HepG2 (cell line): ENCODE results near the gene ART5. TPM values are rescaled to one million over a fixed set of nuclear protein-coding genes. Genes with fewer than 3 reads are reported as not detected.

Experiments used
- ADNP ChIP-seq: sonication (generic); formaldehyde crosslinking; IDR thresholded peaks from 2 replicates; pipeline ENCODE4 v1.4.0; 2020; ENCODE audit warnings: missing genetic modification reagents
- ATF7 ChIP-seq, 2 experiments: fragments of 450-650 bp in 1 of 2; sonication (generic) in 1 of 2; formaldehyde crosslinking in 1 of 2; IDR thresholded peaks; 2 replicates each; pipeline versions ENCODE4 v1.4.0 to v1.6.1; 2016 to 2020; ENCODE audit warnings: antibody characterized with exemption in 1 of 2, mild to moderate bottlenecking in 1 of 2, missing genetic modification reagents in 1 of 2
- CC2D1A ChIP-seq: sonication (generic); formaldehyde crosslinking; IDR thresholded peaks from 2 replicates; pipeline ENCODE4 v1.8.1; 2023; ENCODE audit warnings: mild to moderate bottlenecking, missing genetic modification reagents
- EP300 ChIP-seq, 3 experiments: sonication (generic) in 1 of 3; formaldehyde crosslinking in 1 of 3; IDR thresholded peaks; 2 replicates each; pipeline versions ENCODE4 v1.5.1 to v1.6.1; 2011 to 2020; ENCODE audit warnings: low read depth in 2 of 3, low read length in 2 of 3, borderline replicate concordance in 1 of 3, improper control_type of control experiment in 1 of 3, mild to moderate bottlenecking in 1 of 3, missing genetic modification reagents in 1 of 3, moderate library complexity in 1 of 3
- ETV5 ChIP-seq: IDR thresholded peaks from 2 replicates; pipeline ENCODE4 v1.6.1; 2018; ENCODE audit warnings: missing biosample characterization, missing genetic modification reagents, inconsistent platforms, borderline replicate concordance
- FOXK1 ChIP-seq: sonication (generic); formaldehyde crosslinking; IDR thresholded peaks from 2 replicates; pipeline ENCODE4 v1.4.0; 2020; ENCODE audit warnings: low read depth, missing genetic modification reagents, borderline replicate concordance
- FOXP1 ChIP-seq, 2 experiments: fragments of 450-650 bp in 1 of 2; IDR thresholded peaks; 2 replicates each; pipeline ENCODE4 v1.6.1; 2017 to 2018; ENCODE audit warnings: antibody characterized with exemption in 1 of 2
- HOXA7 ChIP-seq: sonication (generic); formaldehyde crosslinking; IDR thresholded peaks from 2 replicates; pipeline ENCODE4 v1.8.1; 2022; ENCODE audit warnings: mild to moderate bottlenecking, missing genetic modification reagents, moderate library complexity
- IRX3 ChIP-seq: sonication (generic); formaldehyde crosslinking; IDR thresholded peaks from 2 replicates; pipeline ENCODE4 v1.8.1; 2023; ENCODE audit warnings: mild to moderate bottlenecking, low read depth, missing genetic modification reagents, borderline replicate concordance
- MXD4 ChIP-seq: IDR thresholded peaks from 2 replicates; pipeline ENCODE4 v1.6.1; 2016; ENCODE audit warnings: mild to moderate bottlenecking, missing biosample characterization, missing genetic modification reagents
- NPAS2 ChIP-seq: sonication (generic); formaldehyde crosslinking; IDR thresholded peaks from 2 replicates; pipeline ENCODE4 v1.8.0; 2022; ENCODE audit warnings: mild to moderate bottlenecking, missing genetic modification reagents, borderline replicate concordance
- SAFB2 ChIP-seq: sonication (generic); formaldehyde crosslinking; IDR thresholded peaks from 2 replicates; pipeline ENCODE4 v1.5.1; 2020; ENCODE audit warnings: missing genetic modification reagents, low read depth, mild to moderate bottlenecking, borderline replicate concordance
- SALL2 ChIP-seq: sonication (generic); formaldehyde crosslinking; IDR thresholded peaks from 2 replicates; pipeline ENCODE4 v1.8.1; 2023; ENCODE audit warnings: mild to moderate bottlenecking, missing genetic modification reagents, inconsistent platforms
- ZFP36L2 ChIP-seq: sonication (generic); formaldehyde crosslinking; IDR thresholded peaks from 2 replicates; pipeline ENCODE4 v1.4.0; 2020; ENCODE audit warnings: missing genetic modification reagents
- ZFP37 ChIP-seq: sonication (generic); formaldehyde crosslinking; IDR thresholded peaks from 2 replicates; pipeline ENCODE4 v1.4.0; 2020; ENCODE audit warnings: missing genetic modification reagents, borderline replicate concordance
- ZNF343 ChIP-seq: sonication (generic); formaldehyde crosslinking; IDR thresholded peaks from 2 replicates; pipeline ENCODE4 v1.4.0; 2020; ENCODE audit warnings: mild to moderate bottlenecking, missing genetic modification reagents
- ZNF720 ChIP-seq: sonication (generic); formaldehyde crosslinking; IDR thresholded peaks from 2 replicates; pipeline ENCODE4 v1.4.0; 2020; ENCODE audit warnings: missing genetic modification reagents
- ZSCAN12 ChIP-seq: sonication (generic); formaldehyde crosslinking; IDR thresholded peaks from 2 replicates; pipeline ENCODE4 v1.9.0; 2021; ENCODE audit warnings: mild to moderate bottlenecking, missing genetic modification reagents
- polyA plus RNA-seq, 8 experiments: library from polyadenylated mRNA; depleted of rRNA in 3 of 8; stranded (reverse) in 7 of 8; unstranded in 1 of 8; fragments of >200 nt; fragmentation: Illumina TruSeq in 4 of 8; extraction: Trizol in 4 of 8; gene quantifications; 2 replicates each; pipeline versions ENCODE4 v1.2.1 to v1.2.3, GENCODE V29; 2011 to 2016; ENCODE audit warnings: low read depth in 4 of 8, missing spikeins in 1 of 8, mixed read lengths in 1 of 8; ENCODE audit not compliant: insufficient read depth in 1 of 8
- total RNA-seq, 5 experiments: library from RNA; depleted of rRNA; stranded (reverse); fragments of >200 nt; fragmentation: Illumina TruSeq; extraction: Trizol; gene quantifications; 2 replicates each; pipeline ENCODE4 v1.2.3, GENCODE V29; 2016; ENCODE audit warnings: low read depth in 1 of 5
- TF ChIP-seq, protein P1 (sequence below): sonication (generic); formaldehyde crosslinking; IDR thresholded peaks from 2 replicates; pipeline ENCODE4 v1.4.0; 2020; ENCODE audit warnings: missing genetic modification reagents
- TF ChIP-seq, protein P2 (sequence below): sonication (generic); formaldehyde crosslinking; IDR thresholded peaks from 2 replicates; pipeline ENCODE4 v1.8.0; 2022; ENCODE audit warnings: missing genetic modification reagents, mild to moderate bottlenecking, inconsistent platforms, borderline replicate concordance
- TF ChIP-seq, protein P3 (sequence below): sonication (generic); formaldehyde crosslinking; IDR thresholded peaks from 2 replicates; pipeline ENCODE4 v1.5.0; 2020; ENCODE audit warnings: missing genetic modification reagents
- TF ChIP-seq, protein P4 (sequence below): sonication (generic); formaldehyde crosslinking; IDR thresholded peaks from 2 replicates; pipeline ENCODE4 v1.8.1; 2023; ENCODE audit warnings: mild to moderate bottlenecking, missing genetic modification reagents
- TF ChIP-seq, protein P5 (sequence below): sonication (generic); formaldehyde crosslinking; conservative IDR thresholded peaks from 2 replicates; pipeline ENCODE4 v1.4.0; 2020; ENCODE audit warnings: missing genetic modification reagents

ART5 gene
- total and polyA plus RNA-seq, 2 of the 13 experiments (the other 11 are each of a cell fraction or from before 2014, with no cell fraction given): 0.55 to 0.93 TPM

DNA sequence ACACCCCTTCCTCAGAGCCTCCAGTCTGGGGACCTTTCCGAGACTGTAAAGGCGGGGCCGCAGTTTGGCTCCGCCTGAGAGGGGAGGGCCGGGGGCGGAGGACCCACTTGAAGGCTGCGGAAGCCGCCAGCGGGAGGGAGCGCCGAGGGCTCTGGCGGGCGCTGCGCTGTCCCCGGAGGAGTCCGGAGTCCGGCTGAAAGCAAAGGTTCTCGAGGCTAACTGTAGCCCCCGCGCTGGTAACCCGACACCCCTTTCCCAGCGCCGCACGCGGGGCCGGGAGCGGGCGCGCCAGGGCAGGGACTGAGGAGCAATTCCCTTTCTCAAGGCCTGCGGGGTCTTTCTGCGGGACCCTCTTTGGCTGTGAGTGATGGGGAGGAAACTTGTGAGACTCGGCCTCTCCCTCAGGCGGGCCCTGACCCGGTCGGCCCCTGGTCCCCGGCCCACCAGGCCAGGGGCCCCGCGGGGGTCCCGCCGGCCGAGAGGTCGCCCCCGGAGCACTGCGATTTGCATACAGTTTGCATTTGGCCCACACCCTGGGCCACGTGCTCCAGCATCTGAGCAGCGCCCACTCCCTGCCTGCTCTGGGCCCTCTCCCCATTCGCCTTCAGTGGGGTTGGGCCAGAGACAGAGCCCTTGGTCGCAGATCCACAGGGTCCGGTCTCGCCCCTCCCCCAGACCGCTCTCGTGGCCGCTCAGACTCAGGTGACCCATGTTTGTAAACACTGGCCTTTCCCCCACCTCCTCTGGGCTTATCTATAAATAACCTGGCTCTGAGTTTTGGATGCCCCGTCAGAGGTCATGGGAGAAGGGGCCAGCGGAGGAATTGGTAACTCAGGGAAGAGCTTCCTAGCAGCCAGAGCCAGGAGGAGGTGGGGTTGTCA is 519 bp upstream of the ART5 start (continued):
- peak; percentile 83; the same call in 1 of the 2 replicates for TF ChIP-seq ZSCAN12 (CRISPR knock-in tag)
- no peak for TF ChIP-seq ZFP36L2
- TF ChIP-seq, protein P1, sequence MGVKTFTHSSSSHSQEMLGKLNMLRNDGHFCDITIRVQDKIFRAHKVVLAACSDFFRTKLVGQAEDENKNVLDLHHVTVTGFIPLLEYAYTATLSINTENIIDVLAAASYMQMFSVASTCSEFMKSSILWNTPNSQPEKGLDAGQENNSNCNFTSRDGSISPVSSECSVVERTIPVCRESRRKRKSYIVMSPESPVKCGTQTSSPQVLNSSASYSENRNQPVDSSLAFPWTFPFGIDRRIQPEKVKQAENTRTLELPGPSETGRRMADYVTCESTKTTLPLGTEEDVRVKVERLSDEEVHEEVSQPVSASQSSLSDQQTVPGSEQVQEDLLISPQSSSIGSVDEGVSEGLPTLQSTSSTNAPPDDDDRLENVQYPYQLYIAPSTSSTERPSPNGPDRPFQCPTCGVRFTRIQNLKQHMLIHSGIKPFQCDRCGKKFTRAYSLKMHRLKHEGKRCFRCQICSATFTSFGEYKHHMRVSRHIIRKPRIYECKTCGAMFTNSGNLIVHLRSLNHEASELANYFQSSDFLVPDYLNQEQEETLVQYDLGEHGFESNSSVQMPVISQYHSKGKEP (CRISPR knock-in tag): no peak
- no peak for TF ChIP-seq ZFP37 (CRISPR knock-in tag)
- no peak for TF ChIP-seq ZNF343 (CRISPR knock-in tag)
- TF ChIP-seq IRX3 (CRISPR knock-in tag): 0 out of 2 replicates have a peak, but pooled peaks have one; percentile 51
- TF ChIP-seq ADNP (CRISPR knock-in tag): no peak
- peak; percentile 26; the same call in 1 of the 2 replicates for TF ChIP-seq MXD4 (CRISPR knock-in tag)
- TF ChIP-seq, protein P2, sequence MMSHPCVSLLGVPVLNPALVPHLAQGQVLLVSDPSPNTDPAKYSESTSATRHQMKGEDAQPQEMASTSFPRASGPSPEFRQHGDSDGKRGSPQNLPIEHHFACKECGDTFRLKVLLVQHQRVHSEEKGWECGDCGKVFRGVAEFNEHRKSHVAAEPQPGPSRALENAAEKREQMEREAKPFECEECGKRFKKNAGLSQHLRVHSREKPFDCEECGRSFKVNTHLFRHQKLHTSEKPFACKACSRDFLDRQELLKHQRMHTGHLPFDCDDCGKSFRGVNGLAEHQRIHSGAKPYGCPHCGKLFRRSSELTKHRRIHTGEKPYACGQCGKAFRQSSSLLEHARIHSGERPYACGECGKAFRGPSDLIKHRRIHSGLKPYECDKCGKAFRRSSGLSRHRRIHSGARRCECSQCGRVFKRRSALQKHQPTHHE (CRISPR knock-in tag): no peak
- no peak for TF ChIP-seq EP300 (IDR thresholded peaks at IDR 0.05; ENCODE audit: low read depth in 2 of 2, low read length in 2 of 2)
- no peak for TF ChIP-seq EP300 (CRISPR knock-in tag; IDR thresholded peaks at IDR 0.05; ENCODE audit: borderline replicate concordance)
- TF ChIP-seq, protein P3, sequence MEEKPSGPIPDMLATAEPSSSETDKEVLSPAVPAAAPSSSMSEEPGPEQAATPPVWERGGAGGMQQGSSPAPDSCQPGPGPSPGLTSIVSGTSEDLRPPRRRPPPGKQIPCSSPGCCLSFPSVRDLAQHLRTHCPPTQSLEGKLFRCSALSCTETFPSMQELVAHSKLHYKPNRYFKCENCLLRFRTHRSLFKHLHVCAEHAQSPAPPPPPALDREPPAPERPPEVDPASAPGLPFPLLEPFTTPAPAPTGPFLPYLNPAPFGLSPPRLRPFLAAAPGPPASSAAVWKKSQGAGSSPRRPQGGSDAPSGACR: no peak
- TF ChIP-seq SAFB2 (CRISPR knock-in tag): no peak
- no peak for TF ChIP-seq NPAS2
- no peak for TF ChIP-seq ETV5 (CRISPR knock-in tag)
- TF ChIP-seq FOXK1 (CRISPR knock-in tag): no peak; the same call in 1 of the 2 replicates
- no peak for TF ChIP-seq ATF7 (IDR thresholded peaks at IDR 0.05)
- no peak for TF ChIP-seq ATF7 (CRISPR knock-in tag; IDR thresholded peaks at IDR 0.05)
- peak; percentile 61; the same call in 1 of the 2 replicates for TF ChIP-seq SALL2
- no peak for TF ChIP-seq FOXP1 (IDR thresholded peaks at IDR 0.05)
- peak; percentile 63 for TF ChIP-seq FOXP1 (CRISPR knock-in tag; IDR thresholded peaks at IDR 0.05)
- TF ChIP-seq, protein P4, sequence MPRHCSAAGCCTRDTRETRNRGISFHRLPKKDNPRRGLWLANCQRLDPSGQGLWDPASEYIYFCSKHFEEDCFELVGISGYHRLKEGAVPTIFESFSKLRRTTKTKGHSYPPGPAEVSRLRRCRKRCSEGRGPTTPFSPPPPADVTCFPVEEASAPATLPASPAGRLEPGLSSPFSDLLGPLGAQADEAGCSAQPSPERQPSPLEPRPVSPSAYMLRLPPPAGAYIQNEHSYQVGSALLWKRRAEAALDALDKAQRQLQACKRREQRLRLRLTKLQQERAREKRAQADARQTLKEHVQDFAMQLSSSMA: 0 out of 2 replicates have a peak, but pooled peaks have one; percentile 20
- no peak for TF ChIP-seq ZNF720 (CRISPR knock-in tag)
- TF ChIP-seq CC2D1A (CRISPR knock-in tag): no peak
- TF ChIP-seq HOXA7 (CRISPR knock-in tag): no peak
- TF ChIP-seq, protein P5, sequence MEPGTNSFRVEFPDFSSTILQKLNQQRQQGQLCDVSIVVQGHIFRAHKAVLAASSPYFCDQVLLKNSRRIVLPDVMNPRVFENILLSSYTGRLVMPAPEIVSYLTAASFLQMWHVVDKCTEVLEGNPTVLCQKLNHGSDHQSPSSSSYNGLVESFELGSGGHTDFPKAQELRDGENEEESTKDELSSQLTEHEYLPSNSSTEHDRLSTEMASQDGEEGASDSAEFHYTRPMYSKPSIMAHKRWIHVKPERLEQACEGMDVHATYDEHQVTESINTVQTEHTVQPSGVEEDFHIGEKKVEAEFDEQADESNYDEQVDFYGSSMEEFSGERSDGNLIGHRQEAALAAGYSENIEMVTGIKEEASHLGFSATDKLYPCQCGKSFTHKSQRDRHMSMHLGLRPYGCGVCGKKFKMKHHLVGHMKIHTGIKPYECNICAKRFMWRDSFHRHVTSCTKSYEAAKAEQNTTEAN (CRISPR knock-in tag): no peak
